Measurements from ENCODE around the gene FAM3B. TPM values are rescaled to one million over a fixed set of nuclear protein-coding genes. Genes with fewer than 3 reads are reported as not detected.
A peak's percentile ranks its signal among the peaks of the same experiment; 100 is the strongest.

The FAM3B gene
- polyA plus RNA-seq, 3 donors, result 0.15 TPM; not detected in 2

- Mint-ChIP-seq H3K27ac (peak overlapping the region; percentile 93 to 100 (median 97)), H3K4me1 (peaks cover 77% of the 10 kb centered on the region), H3K27me3 (ENCODE audit: low read depth in 3 of 3) (peaks cover 0 to 7% (median 2%) of the 10 kb centered on the region in 3 donors), H3K9me3 (no peaks in the 10 kb centered on the region), H3K4me3 (peak overlapping the region; percentile 78 to 92), H3K36me3 (peaks cover 56 to 63% of the 10 kb centered on the region in 2 donors)
- H4K20me1 ChIP-seq (ENCODE audit: insufficient read depth, low read length), result peaks cover 43% of the 10 kb centered on the region
- intact Hi-C loops (cut with micrococcal nuclease), result no loop called here
- H3K36me3 ChIP-seq (replicated peaks in 1 of 2; ENCODE audit: control insufficient read depth in 1 of 2, insufficient read depth in 2 of 2, low read length in 2 of 2), result peaks cover 7 to 44% of the 10 kb centered on the region in 2 donors
- peak overlapping the region; percentile 78 for H2AFZ ChIP-seq (ENCODE audit: insufficient read depth, low read depth, low read length, poor library complexity, severe bottlenecking)
- no peak for DNase-seq
- WGBS (ENCODE audit: insufficient coverage), result 17% methylated on average over 2 of the region's 4 CpGs
- H3K9ac ChIP-seq (ENCODE audit: insufficient read depth, low read length, poor library complexity, severe bottlenecking), result peak overlapping the region; percentile 69
- TF ChIP-seq CTCF (IDR thresholded peaks at IDR 0.05), result no peak
- no peaks in the 10 kb centered on the region for H3K27me3 ChIP-seq (ENCODE audit: control insufficient read depth in 2 of 2, insufficient read depth in 2 of 2, low read length in 2 of 2)
- H3K27ac ChIP-seq (ENCODE audit: low read depth in 1 of 2, low read length in 2 of 2), result peak overlapping the region; percentile 72 to 89
- peaks cover 77% of the 10 kb centered on the region for H3K79me2 ChIP-seq (ENCODE audit: insufficient read depth, low read length)
- H3K4me1 ChIP-seq (ENCODE audit: control insufficient read depth in 1 of 2, insufficient read depth in 2 of 2, low read length in 2 of 2), result peaks cover 57 to 64% of the 10 kb centered on the region in 2 donors
- peak overlapping the region in 2 of 3 experiments; percentile 47 to 76 for H3K4me3 ChIP-seq (replicated peaks in 1 of 3; ENCODE audit: low read depth in 2 of 3, low read length in 3 of 3)
- no peaks in the 10 kb centered on the region for H3K9me3 ChIP-seq (replicated peaks in 1 of 2; ENCODE audit: control insufficient read depth in 1 of 2, insufficient read depth in 1 of 2, low read length in 2 of 2)
- peak overlapping the region; percentile 94 for H3K4me2 ChIP-seq (replicated peaks; ENCODE audit: extremely low read depth, low read length, poor library complexity, severe bottlenecking)
These were observed 52.1 kb downstream of the FAM3B start for GRCh38 chr21:41368735-41369104.

GRCh38 chr21:41369105-41369919 lies 52.7 kb downstream of the FAM3B start:
- Mint-ChIP-seq H3K36me3 (peaks cover 59 to 64% of the 10 kb centered on the region in 2 donors), H3K27me3 (ENCODE audit: low read depth in 3 of 3) (peaks cover 0 to 7% (median 2%) of the 10 kb centered on the region in 3 donors), H3K4me3 (peak overlapping the region; percentile 78 to 92), H3K9me3 (no peaks in the 10 kb centered on the region), H3K27ac (peak overlapping the region; percentile 93 to 100 (median 97)), H3K4me1 (peaks cover 72% of the 10 kb centered on the region)
- peak overlapping the region; percentile 16 to 76 (median 47) for H3K4me3 ChIP-seq (replicated peaks in 1 of 3; ENCODE audit: low read depth in 2 of 3, low read length in 3 of 3)
- H3K9ac ChIP-seq (ENCODE audit: insufficient read depth, low read length, poor library complexity, severe bottlenecking), result peak overlapping the region; percentile 69
- peaks cover 45% of the 10 kb centered on the region for H4K20me1 ChIP-seq (ENCODE audit: insufficient read depth, low read length)
- peak overlapping the region; percentile 78 for H2AFZ ChIP-seq (ENCODE audit: insufficient read depth, low read depth, low read length, poor library complexity, severe bottlenecking)
- intact Hi-C loops (cut with micrococcal nuclease), result no loop called here
- WGBS (ENCODE audit: insufficient coverage), result 3% methylated on average over 15 of the region's 29 CpGs
- no peaks in the 10 kb centered on the region for H3K27me3 ChIP-seq (ENCODE audit: control insufficient read depth in 2 of 2, insufficient read depth in 2 of 2, low read length in 2 of 2)
- H3K36me3 ChIP-seq (replicated peaks in 1 of 2; ENCODE audit: control insufficient read depth in 1 of 2, insufficient read depth in 2 of 2, low read length in 2 of 2), result peaks cover 11 to 45% of the 10 kb centered on the region in 2 donors
- H3K4me1 ChIP-seq (ENCODE audit: control insufficient read depth in 1 of 2, insufficient read depth in 2 of 2, low read length in 2 of 2), result peaks cover 51 to 59% of the 10 kb centered on the region in 2 donors
- no peaks in the 10 kb centered on the region for H3K9me3 ChIP-seq (replicated peaks in 1 of 2; ENCODE audit: control insufficient read depth in 1 of 2, insufficient read depth in 1 of 2, low read length in 2 of 2)
- peak; percentile 52 to 60 (median 57) for DNase-seq
- H3K4me2 ChIP-seq (replicated peaks; ENCODE audit: extremely low read depth, low read length, poor library complexity, severe bottlenecking), result peak overlapping the region; percentile 94
- peaks cover 74% of the 10 kb centered on the region for H3K79me2 ChIP-seq (ENCODE audit: insufficient read depth, low read length)
- H3K27ac ChIP-seq (ENCODE audit: low read depth in 1 of 2, low read length in 2 of 2), result peak overlapping the region; percentile 72 to 89
- TF ChIP-seq CTCF (IDR thresholded peaks at IDR 0.05), result peak; percentile 15

Data from CD14-positive monocyte (primary cell).